Suprapubic skin (tissue), 4 donors: ENCODE measurements around the gene CARS2. TPM values are rescaled to one million over a fixed set of nuclear protein-coding genes. Genes with fewer than 3 reads are reported as not detected.

Experiments
- DNase-seq, 2 donors: peaks; one replicate each; pipeline ENCODE4 v3.0.0-alpha.2; 2019; ENCODE audit warnings: low spot score in 2 of 2
- H3K27ac ChIP-seq: fragments of 200-600 bp; sonication (generic); one replicate; pipeline ENCODE4 v1.5.1; 2019
- H3K27me3 ChIP-seq: fragments of 200-600 bp; sonication (generic); one replicate; pipeline ENCODE4 v1.5.1; 2019
- H3K36me3 ChIP-seq: fragments of 200-600 bp; sonication (generic); one replicate; pipeline ENCODE4 v1.5.1; 2019
- H3K4me1 ChIP-seq: fragments of 200-600 bp; sonication (generic); one replicate; pipeline ENCODE4 v1.5.1; 2019
- H3K4me3 ChIP-seq: fragments of 200-600 bp; sonication (generic); one replicate; pipeline ENCODE4 v1.5.1; 2019; ENCODE audit warnings: mild to moderate bottlenecking
- H3K9me3 ChIP-seq: fragments of 200-600 bp; sonication (generic); one replicate; pipeline ENCODE4 v1.5.1; 2019
- EP300 ChIP-seq: sonication (generic); formaldehyde crosslinking; IDR thresholded peaks from one replicate; pipeline ENCODE4 v1.6.1; 2017; ENCODE audit warnings: antibody characterized with exemption
- POLR2A ChIP-seq, 2 donors: fragments of 450-650 bp; IDR thresholded peaks; one replicate each; pipeline ENCODE4 v1.6.1; 2017; ENCODE audit warnings: antibody characterized with exemption in 2 of 2, mild to moderate bottlenecking in 2 of 2, moderate library complexity in 2 of 2
- POLR2AphosphoS5 ChIP-seq, 3 donors: sonication (generic); formaldehyde crosslinking; IDR thresholded peaks; one replicate each; pipeline ENCODE4 v1.6.1; 2017; ENCODE audit warnings: antibody characterized with exemption in 3 of 3
- WGBS: methylation state at CpG from one replicate; pipeline ENCODE4 v1.1.5; 2018; 5-methylcytosine and 5-hydroxymethylcytosine counted together
- total RNA-seq, 4 donors: library from RNA; depleted of rRNA; stranded (reverse); fragments of >200 nt; gene quantifications; one replicate each; pipeline ENCODE4 v1.1.0, GENCODE V29; 2016
- TF ChIP-seq, protein P1 (sequence below), 2 donors: fragments of 200-600 bp in 1 of 2; fragments of 450-650 bp in 1 of 2; sonication (generic) in 1 of 2; IDR thresholded peaks; one replicate each; pipeline ENCODE4 v1.5.1; 2016 to 2019; ENCODE audit warnings: antibody characterized with exemption in 2 of 2, mild to moderate bottlenecking in 1 of 2, moderate library complexity in 1 of 2

Gene CARS2
- total RNA-seq, 4 donors from 2014 or later: 35.1 to 130 (median 80.9) TPM

DNA sequence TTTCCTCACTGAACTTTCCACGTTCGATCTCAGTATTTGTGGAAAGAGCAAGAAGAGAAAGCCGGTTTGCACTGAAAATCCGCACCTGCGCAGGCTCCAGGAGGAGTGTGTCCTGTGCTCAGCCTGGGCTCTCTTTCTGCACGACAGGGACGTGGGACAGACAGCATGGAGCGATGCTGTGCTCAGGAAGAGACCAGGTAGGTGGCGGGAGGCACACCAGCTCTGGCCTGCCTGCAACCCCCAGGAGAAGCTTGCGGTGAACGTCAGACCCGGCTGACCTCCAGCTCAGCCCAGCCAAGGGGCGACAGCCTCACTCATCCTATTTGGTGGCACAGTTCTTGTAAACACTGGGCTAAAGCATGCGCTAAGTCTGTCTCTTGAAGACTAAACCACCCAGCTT is 54.6 kb downstream of the CARS2 start:
- peaks cover 61% of the 10 kb centered on the region for H3K36me3 ChIP-seq
- no peaks in the 10 kb centered on the region for H3K4me1 ChIP-seq
- H3K4me3 ChIP-seq: no peak overlapping the region
- H3K9me3 ChIP-seq: no peaks in the 10 kb centered on the region
- no peaks in the 10 kb centered on the region for H3K27me3 ChIP-seq
- no peak overlapping the region for H3K27ac ChIP-seq
- DNase-seq: no peak
- 92% methylated on average over 14 of the region's 14 CpGs for WGBS
- TF ChIP-seq EP300 (no peak), POLR2A (IDR thresholded peaks at IDR 0.05) (no peak)
- TF ChIP-seq, protein P1, sequence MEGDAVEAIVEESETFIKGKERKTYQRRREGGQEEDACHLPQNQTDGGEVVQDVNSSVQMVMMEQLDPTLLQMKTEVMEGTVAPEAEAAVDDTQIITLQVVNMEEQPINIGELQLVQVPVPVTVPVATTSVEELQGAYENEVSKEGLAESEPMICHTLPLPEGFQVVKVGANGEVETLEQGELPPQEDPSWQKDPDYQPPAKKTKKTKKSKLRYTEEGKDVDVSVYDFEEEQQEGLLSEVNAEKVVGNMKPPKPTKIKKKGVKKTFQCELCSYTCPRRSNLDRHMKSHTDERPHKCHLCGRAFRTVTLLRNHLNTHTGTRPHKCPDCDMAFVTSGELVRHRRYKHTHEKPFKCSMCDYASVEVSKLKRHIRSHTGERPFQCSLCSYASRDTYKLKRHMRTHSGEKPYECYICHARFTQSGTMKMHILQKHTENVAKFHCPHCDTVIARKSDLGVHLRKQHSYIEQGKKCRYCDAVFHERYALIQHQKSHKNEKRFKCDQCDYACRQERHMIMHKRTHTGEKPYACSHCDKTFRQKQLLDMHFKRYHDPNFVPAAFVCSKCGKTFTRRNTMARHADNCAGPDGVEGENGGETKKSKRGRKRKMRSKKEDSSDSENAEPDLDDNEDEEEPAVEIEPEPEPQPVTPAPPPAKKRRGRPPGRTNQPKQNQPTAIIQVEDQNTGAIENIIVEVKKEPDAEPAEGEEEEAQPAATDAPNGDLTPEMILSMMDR (IDR thresholded peaks at IDR 0.05): no peak

DNA sequence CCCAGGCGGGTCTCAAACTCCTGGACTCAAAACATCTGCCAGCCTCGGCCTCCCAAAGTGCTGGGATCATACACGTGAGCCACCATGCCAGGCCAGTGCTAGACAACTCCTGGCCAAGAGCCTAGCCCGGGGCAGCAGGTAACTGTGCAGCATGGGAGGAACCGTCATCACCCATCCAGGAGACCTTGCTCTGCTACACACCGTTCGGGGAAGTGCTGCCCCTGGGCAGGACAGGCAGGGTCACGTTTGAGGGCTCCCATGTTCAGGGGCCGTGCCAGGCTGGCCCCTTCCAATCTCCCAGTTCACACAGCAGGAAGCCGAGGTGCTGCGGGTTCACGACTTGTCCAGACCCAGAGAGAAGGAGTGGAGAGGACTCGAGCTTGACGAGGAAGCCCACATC is 55.5 kb downstream of the CARS2 start:
- no peaks in the 10 kb centered on the region for H3K27me3 ChIP-seq
- WGBS: 78% methylated on average over 12 of the region's 14 CpGs
- TF ChIP-seq, protein P1 (IDR thresholded peaks at IDR 0.05): no peak
- no peak for TF ChIP-seq POLR2AphosphoS5 (IDR thresholded peaks at IDR 0.05)
- H3K4me1 ChIP-seq: no peaks in the 10 kb centered on the region
- no peak overlapping the region for H3K27ac ChIP-seq
- H3K36me3 ChIP-seq: peaks cover 56% of the 10 kb centered on the region
- no peak overlapping the region for H3K4me3 ChIP-seq
- peak in 1 of 2 donors; percentile 65 for DNase-seq
- no peaks in the 10 kb centered on the region for H3K9me3 ChIP-seq

DNA sequence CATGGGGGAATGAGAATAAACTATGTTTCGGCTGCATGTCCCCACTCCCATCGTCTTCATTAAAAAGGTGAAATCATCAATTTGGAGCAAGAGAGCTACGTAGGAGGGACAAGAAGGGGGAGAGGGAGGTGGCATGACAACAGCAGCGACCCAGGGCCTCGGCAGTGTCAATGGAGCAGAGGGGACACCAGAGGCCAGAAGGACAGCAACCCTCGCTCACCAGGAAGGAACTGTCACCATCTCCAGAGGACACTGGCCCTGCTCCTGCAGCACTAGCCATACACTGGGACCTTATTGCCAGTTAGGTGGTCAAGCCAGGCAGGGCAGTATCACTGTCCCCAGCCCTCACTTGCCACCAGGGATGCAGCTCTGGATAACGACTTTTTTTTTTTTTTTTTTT is 56.4 kb downstream of the CARS2 start:
- H3K36me3 ChIP-seq: peaks cover 48% of the 10 kb centered on the region

DNA sequence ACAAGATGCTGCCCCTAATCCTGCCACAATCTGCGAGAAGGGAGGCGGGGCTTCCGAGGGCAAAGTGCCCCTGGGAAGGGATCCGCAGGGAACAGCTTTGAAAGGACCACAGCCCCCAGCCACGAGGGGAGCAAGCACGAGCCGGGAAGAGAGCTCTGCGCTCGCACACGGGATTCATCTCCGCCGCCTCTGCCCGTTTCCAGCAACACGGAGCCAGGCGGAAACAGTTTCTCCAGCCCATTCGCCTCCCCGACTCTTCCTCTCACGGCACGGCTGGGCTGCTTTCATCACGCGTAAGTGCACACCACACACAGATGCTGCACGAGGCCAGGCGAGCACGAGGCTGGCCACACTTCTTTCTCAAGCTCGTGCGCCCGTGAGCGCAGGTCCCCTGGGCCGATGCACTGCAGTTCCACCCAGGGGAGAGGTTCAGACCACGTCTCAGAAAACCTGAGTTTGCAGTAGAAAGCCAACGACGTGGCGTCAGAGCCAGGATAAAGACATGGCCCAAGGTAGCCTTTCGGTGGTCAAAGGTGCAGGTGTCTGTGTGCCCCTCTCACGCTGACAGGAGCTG is 57.0 kb downstream of the CARS2 start:
- no peak overlapping the region for H3K27ac ChIP-seq
- DNase-seq: peak in 1 of 2 donors; percentile 64
- H3K27me3 ChIP-seq: no peaks in the 10 kb centered on the region
- no peak overlapping the region for H3K4me3 ChIP-seq
- peaks cover 49% of the 10 kb centered on the region for H3K36me3 ChIP-seq
- peaks cover 8% of the 10 kb centered on the region for H3K4me1 ChIP-seq
- WGBS: 91% methylated on average over 35 of the region's 35 CpGs
- H3K9me3 ChIP-seq: no peaks in the 10 kb centered on the region
- TF ChIP-seq, protein P1 (IDR thresholded peaks at IDR 0.05): no peak
- TF ChIP-seq POLR2A (IDR thresholded peaks at IDR 0.05) (no peak), EP300 (no peak), POLR2AphosphoS5 (IDR thresholded peaks at IDR 0.05) (no peak)

More for the DNA sequence above, 56.4 kb downstream of the CARS2 start:
- H3K27ac ChIP-seq: no peak overlapping the region
- no peaks in the 10 kb centered on the region for H3K27me3 ChIP-seq
- peak in 1 of 2 donors; percentile 64 for DNase-seq
- TF ChIP-seq EP300 (no peak), POLR2A (IDR thresholded peaks at IDR 0.05) (no peak), POLR2AphosphoS5 (IDR thresholded peaks at IDR 0.05) (no peak)
- TF ChIP-seq, protein P1 (IDR thresholded peaks at IDR 0.05): no peak
- H3K4me3 ChIP-seq: no peak overlapping the region
- H3K4me1 ChIP-seq: peaks cover 6% of the 10 kb centered on the region
- WGBS: 90% methylated on average over 7 of the region's 7 CpGs
- no peaks in the 10 kb centered on the region for H3K9me3 ChIP-seq

DNA sequence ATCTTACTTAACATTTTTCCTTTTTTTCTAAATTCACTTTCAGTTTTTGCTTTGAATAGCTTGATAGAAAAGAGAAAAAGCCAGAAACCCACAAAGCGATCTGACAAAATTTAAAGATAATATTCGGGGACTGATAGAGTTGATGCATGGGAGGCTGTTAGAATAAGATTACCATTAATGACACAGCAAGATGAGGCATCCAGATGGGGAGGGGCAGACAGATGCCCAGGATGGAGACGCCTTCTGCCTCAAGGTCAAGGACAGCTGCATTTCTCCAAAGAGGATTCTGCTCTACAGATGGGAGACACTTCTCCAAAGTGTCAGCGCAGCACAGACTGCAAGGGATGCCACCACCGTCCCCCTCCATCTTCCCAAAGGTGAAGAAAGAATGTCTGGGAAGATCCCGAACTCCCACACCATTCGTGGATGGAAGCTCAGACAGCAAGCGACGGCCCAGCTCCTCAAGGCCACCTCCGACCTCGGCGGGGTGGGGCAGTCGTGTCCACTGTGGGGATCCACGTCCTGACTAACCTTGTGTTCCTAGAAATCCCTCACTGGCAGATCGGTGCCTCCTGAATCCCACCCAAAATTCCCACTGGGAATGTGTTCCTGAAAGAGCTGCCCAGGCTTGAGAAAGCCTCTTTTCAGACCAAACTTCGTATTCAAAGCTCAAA is 57.6 kb downstream of the CARS2 start:
- no peak for TF ChIP-seq POLR2A (IDR thresholded peaks at IDR 0.05)
- no peak for TF ChIP-seq POLR2AphosphoS5 (IDR thresholded peaks at IDR 0.05)
- TF ChIP-seq, protein P1 (IDR thresholded peaks at IDR 0.05): no peak
- TF ChIP-seq EP300: no peak
- 87% methylated on average over 12 of the region's 16 CpGs for whole genome bisulfite sequencing
- peaks cover 54% of the 10 kb centered on the region for H3K36me3 ChIP-seq
- H3K27ac ChIP-seq: no peak overlapping the region
- H3K9me3 ChIP-seq: no peaks in the 10 kb centered on the region
- peaks cover 8% of the 10 kb centered on the region for H3K4me1 ChIP-seq
- H3K4me3 ChIP-seq: no peak overlapping the region
- H3K27me3 ChIP-seq: no peaks in the 10 kb centered on the region
- no peak for DNase-seq
